Measurements from ENCODE around the gene TRIM28. TPM values are rescaled to one million over a fixed set of nuclear protein-coding genes. Genes with fewer than 3 reads are reported as not detected.

Gene TRIM28
- total and polyA plus RNA-seq, 9 of the 15 experiments (the other 6 are each of a cell fraction or from before 2014, with no cell fraction given): 12.1 to 797 (median 490) TPM

DNA sequence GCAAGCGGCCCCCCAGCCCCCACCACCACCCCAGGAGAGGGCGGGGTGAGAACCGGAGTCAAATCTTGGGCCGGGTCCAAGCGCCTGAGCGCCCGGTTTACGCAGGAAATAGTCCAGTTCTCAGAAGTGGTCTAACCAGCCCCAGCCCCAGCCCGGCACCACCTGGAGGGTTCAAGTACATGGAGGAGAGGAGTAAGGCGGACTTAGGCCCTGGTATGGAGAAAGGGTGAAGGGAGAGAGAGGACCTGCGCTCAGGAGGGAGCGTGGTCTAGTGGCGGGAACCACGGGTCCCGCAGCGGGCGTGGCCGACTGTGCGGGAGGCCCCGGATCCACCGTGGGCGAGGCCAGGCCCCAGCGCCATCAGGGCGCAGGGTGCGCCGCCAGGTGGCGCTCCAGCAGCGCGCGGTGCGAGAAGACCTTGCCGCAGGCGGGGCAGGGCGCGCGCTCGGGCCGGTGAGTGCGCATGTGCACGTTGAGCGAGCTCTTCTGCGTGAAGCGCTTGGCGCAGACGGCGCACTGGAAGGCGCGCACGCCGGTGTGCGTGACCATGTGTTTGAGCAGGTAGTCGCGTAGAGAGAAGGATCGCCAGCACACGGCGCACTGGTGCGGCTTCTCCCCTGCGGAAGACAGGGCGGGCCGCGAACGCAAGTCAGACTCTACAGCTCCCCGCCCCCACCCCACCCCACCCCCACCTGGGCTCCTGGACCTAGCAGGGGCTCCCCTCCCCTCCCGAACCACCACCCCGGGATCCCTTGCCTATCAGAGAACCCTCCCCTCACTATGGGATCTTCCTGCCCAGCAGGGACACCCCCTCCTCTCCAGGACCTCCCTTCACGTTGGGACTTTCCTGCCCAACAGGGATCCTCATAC lies 29.9 kb upstream of the TRIM28 start (continued):
- TF ChIP-seq, protein P1, sequence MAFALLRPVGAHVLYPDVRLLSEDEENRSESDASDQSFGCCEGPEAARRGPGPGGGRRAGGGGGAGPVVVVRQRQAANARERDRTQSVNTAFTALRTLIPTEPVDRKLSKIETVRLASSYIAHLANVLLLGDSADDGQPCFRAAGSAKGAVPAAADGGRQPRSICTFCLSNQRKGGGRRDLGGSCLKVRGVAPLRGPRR (CRISPR knock-in tag; IDR thresholded peaks at IDR 0.05): no peak
- TF ChIP-seq ZNF583 (CRISPR knock-in tag; IDR thresholded peaks at IDR 0.05): 0 out of 2 replicates have a peak, but pooled peaks have one; percentile 38
- no peak for TF ChIP-seq HIVEP1 (CRISPR knock-in tag; IDR thresholded peaks at IDR 0.05)
- no peak for TF ChIP-seq WHSC1 (IDR thresholded peaks at IDR 0.05; ENCODE audit: low read length)
- TF ChIP-seq BRF1 (IDR thresholded peaks at IDR 0.05; ENCODE audit: borderline replicate concordance, extremely low read depth, insufficient read length): no peak
- 0 out of 2 replicates have a peak, but pooled peaks have one; percentile 11 for TF ChIP-seq DPF2 (IDR thresholded peaks at IDR 0.05)
- no peak for TF ChIP-seq NR1H2 (CRISPR knock-in tag; IDR thresholded peaks at IDR 0.05)
- TF ChIP-seq HNRNPK (IDR thresholded peaks at IDR 0.05; ENCODE audit: low read depth, low read length, poor library complexity, severe bottlenecking): peak; percentile 53
- TF ChIP-seq BRCA1 (IDR thresholded peaks at IDR 0.05): no peak
- no peak for TF ChIP-seq BRCA1 (CRISPR knock-in tag; IDR thresholded peaks at IDR 0.05)
- no peak for TF ChIP-seq DIDO1 (tag; IDR thresholded peaks at IDR 0.05; ENCODE audit: low read depth)
- TF ChIP-seq ZNF354B (CRISPR knock-in tag; IDR thresholded peaks at IDR 0.05): no peak
- TF ChIP-seq, protein P2, sequence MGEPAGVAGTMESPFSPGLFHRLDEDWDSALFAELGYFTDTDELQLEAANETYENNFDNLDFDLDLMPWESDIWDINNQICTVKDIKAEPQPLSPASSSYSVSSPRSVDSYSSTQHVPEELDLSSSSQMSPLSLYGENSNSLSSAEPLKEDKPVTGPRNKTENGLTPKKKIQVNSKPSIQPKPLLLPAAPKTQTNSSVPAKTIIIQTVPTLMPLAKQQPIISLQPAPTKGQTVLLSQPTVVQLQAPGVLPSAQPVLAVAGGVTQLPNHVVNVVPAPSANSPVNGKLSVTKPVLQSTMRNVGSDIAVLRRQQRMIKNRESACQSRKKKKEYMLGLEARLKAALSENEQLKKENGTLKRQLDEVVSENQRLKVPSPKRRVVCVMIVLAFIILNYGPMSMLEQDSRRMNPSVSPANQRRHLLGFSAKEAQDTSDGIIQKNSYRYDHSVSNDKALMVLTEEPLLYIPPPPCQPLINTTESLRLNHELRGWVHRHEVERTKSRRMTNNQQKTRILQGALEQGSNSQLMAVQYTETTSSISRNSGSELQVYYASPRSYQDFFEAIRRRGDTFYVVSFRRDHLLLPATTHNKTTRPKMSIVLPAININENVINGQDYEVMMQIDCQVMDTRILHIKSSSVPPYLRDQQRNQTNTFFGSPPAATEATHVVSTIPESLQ (CRISPR knock-in tag; IDR thresholded peaks at IDR 0.05): no peak
- no peak for TF ChIP-seq EWSR1 (IDR thresholded peaks at IDR 0.05; ENCODE audit: borderline replicate concordance, low read depth, partially characterized antibody)
- no peak; the same call in 1 of the 2 replicates for TF ChIP-seq ZNF143 (CRISPR knock-in tag; IDR thresholded peaks at IDR 0.05)
- TF ChIP-seq GABPB1 (CRISPR knock-in tag; IDR thresholded peaks at IDR 0.05): peak; percentile 71
- no peak for TF ChIP-seq HMG20B (CRISPR knock-in tag; IDR thresholded peaks at IDR 0.05)
- TF ChIP-seq, protein P3, sequence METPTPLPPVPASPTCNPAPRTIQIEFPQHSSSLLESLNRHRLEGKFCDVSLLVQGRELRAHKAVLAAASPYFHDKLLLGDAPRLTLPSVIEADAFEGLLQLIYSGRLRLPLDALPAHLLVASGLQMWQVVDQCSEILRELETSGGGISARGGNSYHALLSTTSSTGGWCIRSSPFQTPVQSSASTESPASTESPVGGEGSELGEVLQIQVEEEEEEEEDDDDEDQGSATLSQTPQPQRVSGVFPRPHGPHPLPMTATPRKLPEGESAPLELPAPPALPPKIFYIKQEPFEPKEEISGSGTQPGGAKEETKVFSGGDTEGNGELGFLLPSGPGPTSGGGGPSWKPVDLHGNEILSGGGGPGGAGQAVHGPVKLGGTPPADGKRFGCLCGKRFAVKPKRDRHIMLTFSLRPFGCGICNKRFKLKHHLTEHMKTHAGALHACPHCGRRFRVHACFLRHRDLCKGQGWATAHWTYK (CRISPR knock-in tag; IDR thresholded peaks at IDR 0.05): peak; percentile 83; the same call in 1 of the 2 replicates
- TF ChIP-seq, protein P4, sequence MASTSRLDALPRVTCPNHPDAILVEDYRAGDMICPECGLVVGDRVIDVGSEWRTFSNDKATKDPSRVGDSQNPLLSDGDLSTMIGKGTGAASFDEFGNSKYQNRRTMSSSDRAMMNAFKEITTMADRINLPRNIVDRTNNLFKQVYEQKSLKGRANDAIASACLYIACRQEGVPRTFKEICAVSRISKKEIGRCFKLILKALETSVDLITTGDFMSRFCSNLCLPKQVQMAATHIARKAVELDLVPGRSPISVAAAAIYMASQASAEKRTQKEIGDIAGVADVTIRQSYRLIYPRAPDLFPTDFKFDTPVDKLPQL (IDR thresholded peaks at IDR 0.05; ENCODE audit: extremely low read depth, insufficient read length): no peak
- TF ChIP-seq POLR2B (IDR thresholded peaks at IDR 0.05; ENCODE audit: low read depth, partially characterized antibody): peak; percentile 52
- no peak for TF ChIP-seq RBM15 (IDR thresholded peaks at IDR 0.05; ENCODE audit: insufficient read depth, low read length)
- no peak for TF ChIP-seq ZC3H11A (IDR thresholded peaks at IDR 0.05; ENCODE audit: low read depth, low read length)
- TF ChIP-seq ZNF134 (CRISPR knock-in tag; conservative IDR thresholded peaks at IDR 0.05): no peak
- peak in 1 of 2 experiments; percentile 26; a peak in 1 of 4 replicates for TF ChIP-seq HDAC1 (IDR thresholded peaks at IDR 0.05)
- no peak for TF ChIP-seq PTTG1 (tag; IDR thresholded peaks at IDR 0.05; ENCODE audit: low read depth)
- no peak for TF ChIP-seq NR2C1 (IDR thresholded peaks at IDR 0.05)
- no peak for TF ChIP-seq NR2C1 (tag; IDR thresholded peaks at IDR 0.05)

Data from K562 (cell line).